K562 (cell line): ENCODE measurements around the gene ADAM33.

Experiments
- CTCF ChIP-seq, 3 experiments: IDR thresholded peaks in 2 of 3; conservative IDR thresholded peaks in 1 of 3; 2 replicates each; pipeline ENCODE4 v1.5.1; 2011 to 2012; ENCODE audit warnings: low read length in 3 of 3, mild to moderate bottlenecking in 3 of 3, control low read depth in 2 of 3, improper control_type of control experiment in 1 of 3, inconsistent platforms in 1 of 3, low read depth in 1 of 3, mixed read lengths in 1 of 3, moderate library complexity in 1 of 3; ENCODE audit not compliant: insufficient read depth in 2 of 3
- GABPA ChIP-seq: fragments of 200-800 bp; sonication (Bioruptor generic); conservative IDR thresholded peaks from 2 replicates; pipeline ENCODE4 v1.6.1; 2016; ENCODE audit warnings: low read depth, missing genetic modification characterization, missing compliant biosample characterization
- JUN ChIP-seq, 2 experiments: sonication (generic) in 1 of 2; formaldehyde crosslinking in 1 of 2; IDR thresholded peaks; 2 replicates each; pipeline versions ENCODE4 v1.6.1 to v1.8.0; 2012 to 2022; ENCODE audit warnings: borderline replicate concordance in 2 of 2, mild to moderate bottlenecking in 2 of 2, improper control_type of control experiment in 1 of 2, low read depth in 1 of 2, low read length in 1 of 2, missing genetic modification reagents in 1 of 2
- NBN ChIP-seq: fragments of 450-650 bp; IDR thresholded peaks from 2 replicates; pipeline ENCODE4 v1.6.1; 2016; ENCODE audit warnings: low read depth, mild to moderate bottlenecking
- NFIC ChIP-seq: fragments of 450-650 bp; IDR thresholded peaks from 2 replicates; pipeline ENCODE4 v1.6.1; 2017; ENCODE audit warnings: mild to moderate bottlenecking, inconsistent platforms
- SIN3A ChIP-seq, 2 experiments: fragments of 150-350 bp in 1 of 2; IDR thresholded peaks; 2 replicates each; pipeline ENCODE4 v1.6.1; 2011 to 2016; ENCODE audit warnings: borderline replicate concordance in 2 of 2, low read depth in 2 of 2, low read length in 2 of 2, mild to moderate bottlenecking in 2 of 2, moderate library complexity in 2 of 2; ENCODE audit not compliant: control insufficient read depth in 1 of 2
- ZBTB1 ChIP-seq: sonication (generic); formaldehyde crosslinking; IDR thresholded peaks from 2 replicates; pipeline ENCODE4 v1.8.1; 2023; ENCODE audit warnings: missing genetic modification reagents, low read depth, mild to moderate bottlenecking, borderline replicate concordance
- ZBTB26 ChIP-seq: fragments of 450-650 bp; formaldehyde crosslinking; IDR thresholded peaks from 2 replicates; pipeline ENCODE4 v1.4.0; 2022; ENCODE audit warnings: missing genetic modification characterization
- ZNF146 ChIP-seq: IDR thresholded peaks from one replicate; pipeline ENCODE4 v1.6.1; 2018; ENCODE audit warnings: missing compliant biosample characterization; ENCODE audit not compliant: unreplicated experiment
- ZNF384 ChIP-seq: IDR thresholded peaks from 2 replicates; pipeline ENCODE4 v1.6.1; 2012; ENCODE audit warnings: low read depth, low read length, improper control_type of control experiment
- ZNF589 ChIP-seq: fragments of 200-800 bp; sonication (Bioruptor generic); IDR thresholded peaks from 2 replicates; pipeline ENCODE4 v1.6.1; 2016; ENCODE audit warnings: low read depth, missing genetic modification characterization, missing compliant biosample characterization

- TF ChIP-seq NFIC (no peak), ZNF384 (no peak), SIN3A (IDR thresholded peaks at IDR 0.05; ENCODE audit: borderline replicate concordance in 2 of 2, control insufficient read depth in 1 of 2, low read depth in 2 of 2, low read length in 2 of 2) (no peak), JUN (IDR thresholded peaks at IDR 0.05; ENCODE audit: borderline replicate concordance, low read depth, low read length) (no peak), JUN (CRISPR knock-in tag; IDR thresholded peaks at IDR 0.05; ENCODE audit: borderline replicate concordance) (no peak), GABPA (tag) (no peak), NBN (no peak), CTCF (IDR thresholded peaks at IDR 0.05 in 2 of 3, conservative IDR thresholded peaks at IDR 0.05 in 1 of 3; ENCODE audit: insufficient read depth in 2 of 3, low read depth in 1 of 3, low read length in 3 of 3) (no peak), ZBTB1 (CRISPR knock-in tag) (no peak), ZNF589 (CRISPR knock-in tag) (no peak), ZNF146 (no peak), ZBTB26 (CRISPR knock-in tag) (no peak)
These were observed 369 bp downstream of the ADAM33 start for GRCh38 chr20:3681352-3681930.
